ENCODE measurements around the gene PARD6B. TPM values are rescaled to one million over a fixed set of nuclear protein-coding genes. Genes with fewer than 3 reads are reported as not detected.
A peak's percentile ranks its signal among the peaks of the same experiment; 100 is the strongest.
"Not testable (repeated sequence)": the region's sequence is repeated elsewhere in the genome, so short reads cannot be mapped to it uniquely, and the experiment has no call there.

PARD6B gene
- total and polyA plus RNA-seq, 2 of the 13 experiments (the other 11 are each of a cell fraction or from before 2014, with no cell fraction given), result 6.9 to 22.2 TPM

DNA sequence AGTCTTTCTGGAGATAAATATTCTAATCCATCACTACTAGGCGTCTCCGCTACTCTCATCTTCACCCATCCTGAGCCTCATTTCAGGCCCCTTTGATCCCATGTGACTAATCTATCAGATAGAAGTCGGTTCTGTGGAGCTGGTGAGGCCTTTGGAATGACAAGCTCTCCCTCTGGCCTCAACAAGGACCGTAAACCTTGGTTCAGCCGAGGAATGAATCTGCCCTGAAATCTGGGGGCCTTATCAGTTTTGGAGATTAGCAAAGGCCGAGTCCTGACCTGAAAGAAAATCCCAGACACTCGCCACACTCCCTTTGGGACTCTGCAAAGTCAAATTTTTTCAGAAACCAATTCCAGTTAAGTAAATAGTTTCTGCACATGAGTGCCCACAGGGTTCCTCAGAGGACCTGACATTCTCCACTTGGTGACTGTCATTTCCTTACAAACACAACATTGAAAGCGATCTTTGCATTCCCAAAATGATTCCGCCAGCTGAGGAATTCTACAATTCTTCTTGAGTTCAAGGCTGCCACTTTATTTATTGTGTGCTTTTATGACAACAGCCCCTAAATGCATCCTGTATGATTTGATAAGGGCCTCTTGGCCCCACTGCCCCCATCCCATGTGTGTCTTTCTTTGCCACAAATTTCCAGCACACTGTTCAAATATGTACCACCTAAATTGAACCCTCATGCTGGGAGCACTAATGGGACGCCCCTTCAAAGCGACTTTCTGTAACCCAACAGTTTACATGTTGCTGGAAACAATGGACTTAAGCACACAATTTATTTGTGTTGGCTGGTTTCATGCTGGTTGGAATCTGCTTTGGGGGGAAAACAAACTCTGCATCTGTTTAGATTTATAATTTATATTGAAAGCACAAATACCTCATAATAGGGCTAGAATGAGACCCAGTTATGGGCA lies 30.1 kb upstream of the PARD6B start (continued):
- TF ChIP-seq, protein P1, sequence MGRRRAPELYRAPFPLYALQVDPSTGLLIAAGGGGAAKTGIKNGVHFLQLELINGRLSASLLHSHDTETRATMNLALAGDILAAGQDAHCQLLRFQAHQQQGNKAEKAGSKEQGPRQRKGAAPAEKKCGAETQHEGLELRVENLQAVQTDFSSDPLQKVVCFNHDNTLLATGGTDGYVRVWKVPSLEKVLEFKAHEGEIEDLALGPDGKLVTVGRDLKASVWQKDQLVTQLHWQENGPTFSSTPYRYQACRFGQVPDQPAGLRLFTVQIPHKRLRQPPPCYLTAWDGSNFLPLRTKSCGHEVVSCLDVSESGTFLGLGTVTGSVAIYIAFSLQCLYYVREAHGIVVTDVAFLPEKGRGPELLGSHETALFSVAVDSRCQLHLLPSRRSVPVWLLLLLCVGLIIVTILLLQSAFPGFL (CRISPR knock-in tag; IDR thresholded peaks at IDR 0.05), result no peak

DNA sequence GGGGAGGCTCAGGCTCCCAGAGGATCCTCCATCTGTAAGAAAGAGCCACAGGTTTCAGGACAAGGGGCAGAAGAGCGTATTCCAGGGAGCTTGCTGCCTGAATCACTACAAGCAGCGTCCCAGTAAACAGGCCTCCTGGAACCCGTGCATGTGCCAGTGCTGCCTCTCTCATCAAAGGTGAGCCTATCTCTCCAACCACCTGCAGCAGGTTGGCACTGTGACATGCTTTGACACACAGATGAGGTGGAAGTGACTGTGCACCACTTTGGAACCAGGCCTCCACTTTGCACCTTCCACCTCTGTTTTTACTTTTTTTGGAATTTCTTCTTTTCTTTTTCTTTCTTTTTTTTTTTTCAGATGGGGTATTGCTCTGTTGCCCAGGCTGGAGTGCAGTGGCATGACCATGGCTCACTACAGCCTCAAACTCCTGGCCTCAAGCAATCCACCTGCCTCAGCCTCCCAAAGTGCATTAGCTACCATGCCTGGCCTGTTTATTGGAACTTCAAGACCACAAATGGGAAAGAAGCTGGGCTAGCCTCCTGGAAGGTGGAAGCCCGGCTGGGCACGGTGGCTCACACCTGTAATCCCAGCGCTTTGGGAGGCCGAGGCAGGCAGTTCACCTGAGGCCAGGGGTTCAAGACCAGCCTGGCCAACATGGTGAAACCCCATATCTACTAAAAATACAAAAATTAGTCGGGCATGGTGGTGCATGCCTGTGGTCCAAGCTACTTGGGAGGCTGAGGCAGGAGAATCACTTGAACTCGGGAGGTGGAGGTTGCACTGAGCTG lies 27.5 kb upstream of the PARD6B start:
- Histone ChIP-seq H3K4me1 (ENCODE audit: insufficient read depth, low read length) (peaks cover 33% of the 10 kb centered on the region), H3K27me3 (ENCODE audit: control insufficient read depth in 1 of 2, insufficient read depth in 2 of 2, low read length in 2 of 2) (peaks cover 8 to 26% of the 10 kb centered on the region in 2 experiments; a peak in 4 of 5 replicates)
- intact Hi-C loops (cut with micrococcal nuclease; ENCODE audit: unreplicated experiment); H3K79me2 ChIP-seq (ENCODE audit: insufficient read depth, low read length); FAIRE-seq; H4K20me1 ChIP-seq (ENCODE audit: insufficient read depth, low read length); H3K36me3 ChIP-seq (replicated peaks in 1 of 2; ENCODE audit: control insufficient read depth in 1 of 2, insufficient read depth in 2 of 2, low read length in 2 of 2); BruUV-seq (replicated peaks); ATAC-seq; CTCF ChIA-PET (ENCODE audit: low intra/inter-chr PET ratio, low total read pairs); H3K4me2 ChIP-seq (ENCODE audit: low read depth, low read length); in situ Hi-C loops (cut with HindIII; ENCODE audit: extremely low pct_ligation_motif_present, low pct_unique_long_range_greater_than_20kb); H3K27ac ChIP-seq (ENCODE audit: extremely low read length, insufficient read depth, low read length); DNase-seq (ENCODE audit: low spot score); H3K9me3 ChIP-seq (ENCODE audit: low read length); H3K4me3 ChIP-seq (replicated peaks in 1 of 3; ENCODE audit: insufficient read depth in 1 of 3, low read depth in 2 of 3, low read length in 3 of 3); H2AFZ ChIP-seq (ENCODE audit: low read length); H3K9ac ChIP-seq (ENCODE audit: insufficient read depth, low read depth, low read length): not testable (repeated sequence)
- TF ChIP-seq ZFP90 (CRISPR knock-in tag; IDR thresholded peaks at IDR 0.05; ENCODE audit: borderline replicate concordance), result 0 out of 2 replicates have a peak, but pooled peaks have one; percentile 2
- POLR2A ChIA-PET, result interaction anchor here (0.8 to 0.9 kb wide), 2 partner anchors 28 to 169 kb away, joined by 3 read pairs; partner anchors contain the start of gene PARD6B
- 35% methylated on average over 9 of the region's 9 CpGs for WGBS (ENCODE audit: low lambda C conversion rate)

All from HepG2 (cell line).